Kidney epithelial cell (primary cell): Measurements from ENCODE around the gene PHF14. TPM values are rescaled to one million over a fixed set of nuclear protein-coding genes. Genes with fewer than 3 reads are reported as not detected.

ENCODE experiments used
- DNase-seq: peaks from one replicate; pipeline ENCODE4 v3.0.0-alpha.2; 2010; ENCODE audit warnings: low read depth
- H3K27me3 ChIP-seq: 2 replicates; pipeline ENCODE4 v1.6.0; 2011; ENCODE audit warnings: low read length; ENCODE audit not compliant: control insufficient read depth, insufficient read depth
- H3K36me3 ChIP-seq: 2 replicates; pipeline ENCODE4 v1.5.1; 2011; ENCODE audit warnings: low read length; ENCODE audit not compliant: control insufficient read depth, insufficient read depth
- H3K4me3 ChIP-seq: 2 replicates; pipeline ENCODE4 v1.5.1; 2011; ENCODE audit warnings: low read depth, mild to moderate bottlenecking, control low read depth, low read length
- CTCF ChIP-seq: IDR thresholded peaks from 2 replicates; pipeline ENCODE4 v1.5.1; 2011; ENCODE audit warnings: mild to moderate bottlenecking, moderate library complexity, low read length, control low read depth, inconsistent platforms; ENCODE audit not compliant: insufficient read depth, poor library complexity, severe bottlenecking
- total RNA-seq: library from RNA; depleted of rRNA; stranded (reverse); fragments of >200 nt; gene quantifications from 2 replicates; pipeline ENCODE4 v1.2.3, GENCODE V29; 2015

The PHF14 gene
- total RNA-seq, 1 donor from 2014 or later, result 40.4 TPM

GRCh38 chr7:11120675-11121220, 147.1 kb downstream of the PHF14 start:
- no peak overlapping the region for H3K4me3 ChIP-seq
- TF ChIP-seq CTCF, result no peak
- H3K36me3 ChIP-seq, result no peaks in the 10 kb centered on the region
- no peaks in the 10 kb centered on the region for H3K27me3 ChIP-seq
- no peak for DNase-seq

- H3K27me3 ChIP-seq, result no peaks in the 10 kb centered on the region
- no peaks in the 10 kb centered on the region for H3K36me3 ChIP-seq
- no peak overlapping the region for H3K4me3 ChIP-seq
- TF ChIP-seq CTCF, result no peak
- no peak for DNase-seq
These were observed 151.3 kb downstream of the PHF14 start for GRCh38 chr7:11124856-11125559.

GRCh38 chr7:11127114-11127785, 153.6 kb downstream of the PHF14 start:
- no peak for TF ChIP-seq CTCF
- Histone ChIP-seq H3K4me3 (no peak overlapping the region), H3K36me3 (no peaks in the 10 kb centered on the region), H3K27me3 (no peaks in the 10 kb centered on the region)
- DNase-seq, result no peak

- Histone ChIP-seq H3K4me3 (no peak overlapping the region), H3K27me3 (no peaks in the 10 kb centered on the region), H3K36me3 (no peaks in the 10 kb centered on the region)
- no peak for TF ChIP-seq CTCF
- DNase-seq, result no peak
These were observed 154.3 kb downstream of the PHF14 start for GRCh38 chr7:11127988-11128387.

- no peaks in the 10 kb centered on the region for H3K36me3 ChIP-seq
- no peak for TF ChIP-seq CTCF
- H3K27me3 ChIP-seq, result no peaks in the 10 kb centered on the region
- no peak for DNase-seq
- H3K4me3 ChIP-seq, result no peak overlapping the region
These were observed 154.8 kb downstream of the PHF14 start for GRCh38 chr7:11128498-11128897.
